ENCODE results near the gene KLHL41. TPM values are rescaled to one million over a fixed set of nuclear protein-coding genes. Genes with fewer than 3 reads are reported as not detected.
"Not testable (repeated sequence)": the region's sequence is repeated elsewhere in the genome, so short reads cannot be mapped to it uniquely, and the experiment has no call there.

The KLHL41 gene
- polyA plus RNA-seq, 1 donor (not counting 4 experiments of a cell fraction or from before 2014, with no cell fraction given), result 0.24 TPM

DNA sequence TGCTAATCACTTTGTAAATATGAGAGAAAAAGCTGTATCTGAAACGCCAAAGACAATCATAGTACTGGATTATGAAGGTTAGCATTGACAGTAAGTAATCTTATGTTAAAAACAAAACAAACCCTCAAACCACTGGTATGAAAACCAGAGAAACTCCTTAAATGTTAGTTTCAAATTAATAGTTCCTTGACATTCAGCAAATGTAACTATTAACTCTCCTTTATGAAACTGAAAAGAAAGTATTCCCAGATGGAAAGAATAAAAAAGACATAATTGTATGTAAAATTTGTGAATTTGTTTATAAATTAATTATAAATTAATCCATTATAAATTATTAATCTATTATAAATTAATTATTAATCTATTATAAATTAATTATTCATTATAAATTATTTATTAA is 51.9 kb downstream of the KLHL41 start:
- Histone ChIP-seq H3K36me3 (ENCODE audit: control insufficient read depth in 2 of 2, extremely low read depth in 1 of 2, insufficient read depth in 2 of 2, low read length in 2 of 2) (peaks cover 0 to 5% of the 10 kb centered on the region in 2 experiments), H3K27me3 (ENCODE audit: control insufficient read depth, extremely low read depth, insufficient read depth, low read length) (no peaks in the 10 kb centered on the region), H3K9me1 (ENCODE audit: control insufficient read depth, extremely low read depth, insufficient read depth, low read length) (no peaks in the 10 kb centered on the region), H3K27ac (ENCODE audit: control insufficient read depth, insufficient read depth, low read length) (no peak overlapping the region), H3K9ac (ENCODE audit: control insufficient read depth, extremely low read depth, insufficient read depth, low read length) (no peak overlapping the region), H2AFZ (ENCODE audit: control insufficient read depth, low read length) (no peak overlapping the region), H3K4me1 (ENCODE audit: control insufficient read depth, extremely low read depth, insufficient read depth, low read length) (peaks cover 8% of the 10 kb centered on the region), H4K20me1 (ENCODE audit: control insufficient read depth, extremely low read depth, insufficient read depth, low read length) (no peaks in the 10 kb centered on the region), H3K4me2 (ENCODE audit: control insufficient read depth, extremely low read depth, insufficient read depth, low read depth, low read length) (no peak overlapping the region), H3K9me3 (ENCODE audit: control insufficient read depth, low read depth, low read length) (no peaks in the 10 kb centered on the region), H3K79me2 (ENCODE audit: control insufficient read depth, insufficient read depth, low read length) (peaks cover 2% of the 10 kb centered on the region), H3K4me3 (ENCODE audit: control insufficient read depth in 2 of 3, extremely low read depth in 1 of 3, insufficient read depth in 2 of 3, low read depth in 1 of 3, low read length in 3 of 3) (no peak overlapping the region)
- dilution Hi-C loops (cut with MboI; ENCODE audit: extremely low pct_ligation_motif_present, low sequenced_read_pairs), result no loop called here
- FAIRE-seq (no peak), DNase-seq (ENCODE audit: low read depth, low spot score) (no peak)
- TF ChIP-seq CTCF (optimal IDR thresholded peaks at IDR 0.05 in 1 of 3, IDR thresholded peaks at IDR 0.05 in 1 of 3, conservative IDR thresholded peaks at IDR 0.05 in 1 of 3; ENCODE audit: extremely low read depth in 1 of 3, insufficient read depth in 2 of 3, low read length in 3 of 3) (no peak), EZH2 (IDR thresholded peaks at IDR 0.05; ENCODE audit: low read length) (no peak)

- H3K27ac ChIP-seq (ENCODE audit: control insufficient read depth, insufficient read depth, low read length); H3K36me3 ChIP-seq (ENCODE audit: control insufficient read depth in 2 of 2, extremely low read depth in 1 of 2, insufficient read depth in 2 of 2, low read length in 2 of 2); H3K9me1 ChIP-seq (ENCODE audit: control insufficient read depth, extremely low read depth, insufficient read depth, low read length); H3K4me1 ChIP-seq (ENCODE audit: control insufficient read depth, extremely low read depth, insufficient read depth, low read length); DNase-seq (ENCODE audit: low read depth, low spot score); H3K79me2 ChIP-seq (ENCODE audit: control insufficient read depth, insufficient read depth, low read length); H3K4me3 ChIP-seq (ENCODE audit: control insufficient read depth in 2 of 3, extremely low read depth in 1 of 3, insufficient read depth in 2 of 3, low read depth in 1 of 3, low read length in 3 of 3); H3K9me3 ChIP-seq (ENCODE audit: control insufficient read depth, low read depth, low read length); H3K27me3 ChIP-seq (ENCODE audit: control insufficient read depth, extremely low read depth, insufficient read depth, low read length); H2AFZ ChIP-seq (ENCODE audit: control insufficient read depth, low read length); dilution Hi-C loops (cut with MboI; ENCODE audit: extremely low pct_ligation_motif_present, low sequenced_read_pairs); FAIRE-seq; H3K4me2 ChIP-seq (ENCODE audit: control insufficient read depth, extremely low read depth, insufficient read depth, low read depth, low read length); H4K20me1 ChIP-seq (ENCODE audit: control insufficient read depth, extremely low read depth, insufficient read depth, low read length); H3K9ac ChIP-seq (ENCODE audit: control insufficient read depth, extremely low read depth, insufficient read depth, low read length): not testable (repeated sequence)
Observed at GRCh38 chr2:169562084-169562483, 52.6 kb downstream of the KLHL41 start.

DNA sequence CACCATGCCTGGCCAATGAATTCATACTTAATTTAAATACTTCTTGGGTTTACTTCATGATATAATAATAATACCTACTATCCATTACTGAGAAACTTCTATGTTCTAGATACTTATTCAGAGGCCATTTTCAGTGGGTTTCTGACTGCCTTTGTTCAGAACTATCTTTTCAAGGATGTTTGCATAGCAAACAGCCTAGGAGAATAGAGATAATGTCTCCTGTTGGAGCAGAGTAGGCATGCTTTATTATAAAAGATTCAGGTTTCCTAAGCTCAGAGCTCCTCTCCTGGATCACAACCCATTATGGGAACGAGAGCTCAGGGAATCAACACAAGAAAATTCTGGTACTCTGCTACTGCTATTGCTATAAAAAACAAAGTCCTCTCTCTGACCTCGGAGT is 53.0 kb downstream of the KLHL41 start:
- Histone ChIP-seq H3K4me2 (ENCODE audit: control insufficient read depth, extremely low read depth, insufficient read depth, low read depth, low read length) (no peak overlapping the region), H4K20me1 (ENCODE audit: control insufficient read depth, extremely low read depth, insufficient read depth, low read length) (no peaks in the 10 kb centered on the region), H2AFZ (ENCODE audit: control insufficient read depth, low read length) (no peak overlapping the region), H3K27ac (ENCODE audit: control insufficient read depth, insufficient read depth, low read length) (no peak overlapping the region), H3K4me3 (ENCODE audit: control insufficient read depth in 2 of 3, extremely low read depth in 1 of 3, insufficient read depth in 2 of 3, low read depth in 1 of 3, low read length in 3 of 3) (no peak overlapping the region), H3K4me1 (ENCODE audit: control insufficient read depth, extremely low read depth, insufficient read depth, low read length) (peaks cover 8% of the 10 kb centered on the region), H3K9ac (ENCODE audit: control insufficient read depth, extremely low read depth, insufficient read depth, low read length) (no peak overlapping the region), H3K36me3 (ENCODE audit: control insufficient read depth in 2 of 2, extremely low read depth in 1 of 2, insufficient read depth in 2 of 2, low read length in 2 of 2) (peaks cover 0 to 5% of the 10 kb centered on the region in 2 experiments), H3K79me2 (ENCODE audit: control insufficient read depth, insufficient read depth, low read length) (peaks cover 2% of the 10 kb centered on the region), H3K27me3 (ENCODE audit: control insufficient read depth, extremely low read depth, insufficient read depth, low read length) (no peaks in the 10 kb centered on the region), H3K9me1 (ENCODE audit: control insufficient read depth, extremely low read depth, insufficient read depth, low read length) (no peaks in the 10 kb centered on the region), H3K9me3 (ENCODE audit: control insufficient read depth, low read depth, low read length) (no peaks in the 10 kb centered on the region)
- dilution Hi-C loops (cut with MboI; ENCODE audit: extremely low pct_ligation_motif_present, low sequenced_read_pairs), result no loop called here
- DNase-seq (ENCODE audit: low read depth, low spot score), result no peak
- FAIRE-seq, result no peak
- TF ChIP-seq EZH2 (IDR thresholded peaks at IDR 0.05; ENCODE audit: low read length) (no peak), CTCF (optimal IDR thresholded peaks at IDR 0.05 in 1 of 3, IDR thresholded peaks at IDR 0.05 in 1 of 3, conservative IDR thresholded peaks at IDR 0.05 in 1 of 3; ENCODE audit: extremely low read depth in 1 of 3, insufficient read depth in 2 of 3, low read length in 3 of 3) (no peak)
